Spleen (tissue), 11 donors: ENCODE data around the gene KRTAP12-4. TPM values are rescaled to one million over a fixed set of nuclear protein-coding genes. Genes with fewer than 3 reads are reported as not detected.

Experiments
- DNase-seq: peaks from one replicate; pipeline ENCODE4 v3.0.0-alpha.2; 2020
- H3K27ac ChIP-seq, 8 donors: fragments of 200-600 bp; sonication (generic) in 7 of 8; 1 replicate in 4 of 8; 2 replicates in 4 of 8; pipeline versions ENCODE4 v1.5.0 to v1.8.0; 2016 to 2021; ENCODE audit warnings: inconsistent platforms in 4 of 8, mild to moderate bottlenecking in 4 of 8, moderate library complexity in 1 of 8
- H3K27me3 ChIP-seq, 7 donors: fragments of 200-600 bp; sonication (generic) in 6 of 7; replicated peaks in 1 of 7; 1 replicate in 4 of 7; 2 replicates in 3 of 7; pipeline versions ENCODE4 v1.5.0 to v1.8.0; 2016 to 2021; ENCODE audit warnings: inconsistent platforms in 3 of 7, mild to moderate bottlenecking in 1 of 7
- H3K36me3 ChIP-seq, 6 donors: fragments of 200-600 bp; sonication (generic) in 5 of 6; 1 replicate in 4 of 6; 2 replicates in 2 of 6; pipeline versions ENCODE4 v1.5.0 to v1.8.0; 2016 to 2021; ENCODE audit warnings: inconsistent platforms in 2 of 6
- H3K4me1 ChIP-seq, 6 donors: fragments of 200-600 bp; sonication (generic) in 5 of 6; 1 replicate in 3 of 6; 2 replicates in 3 of 6; pipeline versions ENCODE4 v1.5.0 to v1.8.0; 2016 to 2021; ENCODE audit warnings: inconsistent platforms in 3 of 6
- H3K4me3 ChIP-seq, 8 donors: fragments of 200-600 bp; sonication (generic) in 7 of 8; 1 replicate in 4 of 8; 2 replicates in 4 of 8; pipeline versions ENCODE4 v1.5.0 to v1.8.0; 2016 to 2021; ENCODE audit warnings: inconsistent platforms in 4 of 8, mild to moderate bottlenecking in 4 of 8, moderate library complexity in 2 of 8
- H3K9me3 ChIP-seq, 8 donors: fragments of 200-600 bp; sonication (generic) in 7 of 8; 1 replicate in 4 of 8; 2 replicates in 4 of 8; pipeline versions ENCODE4 v1.5.0 to v1.8.0; 2016 to 2021; ENCODE audit warnings: inconsistent platforms in 4 of 8
- CTCF ChIP-seq, 11 experiments: fragments of 200-600 bp in 7 of 11; fragments of 450-650 bp in 4 of 11; sonication (generic) in 4 of 11; IDR thresholded peaks in 8 of 11; conservative IDR thresholded peaks in 3 of 11; 1 replicate in 7 of 11; 2 replicates in 4 of 11; pipeline versions ENCODE4 v1.4.0 to v1.8.0; 2016 to 2021; ENCODE audit warnings: antibody characterized with exemption in 11 of 11, inconsistent platforms in 4 of 11, mild to moderate bottlenecking in 1 of 11
- POLR2A ChIP-seq, 3 donors: fragments of 450-650 bp; IDR thresholded peaks; one replicate each; pipeline ENCODE4 v1.5.1; 2017; ENCODE audit warnings: antibody characterized with exemption in 3 of 3, mild to moderate bottlenecking in 1 of 3
- POLR2AphosphoS5 ChIP-seq, 3 donors: sonication (generic); formaldehyde crosslinking; IDR thresholded peaks; one replicate each; pipeline ENCODE4 v1.5.1; 2017; ENCODE audit warnings: antibody characterized with exemption in 3 of 3
- WGBS, 5 donors: extraction: QIAGEN DNeasy Blood & Tissue Kit in 3 of 5; methylation state at CpG; one replicate each; pipeline versions ENCODE4 v1.1.5 to v1.1.7; 2013 to 2018; 5-methylcytosine and 5-hydroxymethylcytosine counted together
- intact Hi-C: fragments of 100-400 bp; cut with DNase I; formaldehyde crosslinking; loops from one replicate; pipeline ENCODE4 v1.15.0; 2023; ENCODE audit warnings: low total_unique reads
- polyA plus RNA-seq, 3 donors: library from polyadenylated mRNA; stranded (reverse); fragments of 200-250 nt; gene quantifications; one replicate each; pipeline ENCODE4 v1.2.1, GENCODE V29; 2013
- total RNA-seq, 7 donors: library from RNA; depleted of rRNA in 3 of 7; stranded (reverse); fragments of >200 nt in 3 of 7; fragmentation: NEBNext Ultra II Directional in 4 of 7; extraction: Animal tissue kit (Norgen Biotek cat#: 25700) in 4 of 7; gene quantifications; one replicate each; pipeline versions ENCODE4 v1.1.0 to v1.2.1, GENCODE V29; 2016 to 2021
- donor health status: healthy with polysubstance abuse.
- donor health status: DM: no; HTN: no; CAD: no; lungs with moderate emphysema.
- donor health status: DM: no; HTN: no; CAD: no.
- donor health status: Bipolar disorder and iron deficiency.
- donor health status: healthy.
- donor health status: DM: no; HTN: no; CAD: no.
- donor health status: DM: yes; HTN: yes; CAD: no.

Gene KRTAP12-4
- total and polyA plus RNA-seq, 10 donors = not detected

GRCh38 chr21:44682580-44683151 lies 28.2 kb upstream of the KRTAP12-4 start:
- Histone ChIP-seq H3K9me3 (no peaks in the 10 kb centered on the region), H3K4me1 (no peaks in the 10 kb centered on the region), H3K27ac (no peak overlapping the region), H3K27me3 (peaks cover 0 to 16% (median 0%) of the 10 kb centered on the region in 7 donors), H3K36me3 (no peaks in the 10 kb centered on the region), H3K4me3 (no peak overlapping the region)
- no peak for TF ChIP-seq POLR2A (IDR thresholded peaks at IDR 0.05)
- TF ChIP-seq CTCF (IDR thresholded peaks at IDR 0.05 in 8 of 11, conservative IDR thresholded peaks at IDR 0.05 in 3 of 11) = no peak
- no peak for TF ChIP-seq POLR2AphosphoS5 (IDR thresholded peaks at IDR 0.05)
- no peak for DNase-seq
- intact Hi-C loops = no loop called here
- WGBS, 5 donors = 78 to 86% (median 79%) methylated on average over 15 of the region's 15 CpGs

- Histone ChIP-seq H3K4me3 (no peak within 1 kb of the TSS), H3K27me3 (peaks cover 0 to 14% (median 0%) of the 10 kb centered on the region in 7 donors), H3K27ac (no peak within 1 kb of the TSS), H3K9me3 (no peaks in the 10 kb centered on the region), H3K4me1 (no peaks in the 10 kb centered on the region), H3K36me3 (no peaks in the 10 kb centered on the region)
- intact Hi-C loops = no loop called here
- no peak for TF ChIP-seq CTCF (IDR thresholded peaks at IDR 0.05 in 8 of 11, conservative IDR thresholded peaks at IDR 0.05 in 3 of 11)
- TF ChIP-seq POLR2A (IDR thresholded peaks at IDR 0.05) = no peak
- TF ChIP-seq POLR2AphosphoS5 (IDR thresholded peaks at IDR 0.05) = no peak
- WGBS, 5 donors = 71 to 82% (median 78%) methylated on average over 18 to 23 of the region's 23 CpGs
- DNase-seq = no peak
These were observed 27.6 kb upstream of the KRTAP12-4 start, which contains the start of gene KRTAP12-1 for GRCh38 chr21:44681861-44682579. Gene KRTAP12-1 (minus strand): TSS chr21:44682163. CDS start chr21:44682123, 40 bp downstream.

GRCh38 chr21:44681152-44681551 lies 26.7 kb upstream of the KRTAP12-4 start:
- Histone ChIP-seq H3K36me3 (no peaks in the 10 kb centered on the region), H3K27me3 (peaks cover 0 to 6% (median 0%) of the 10 kb centered on the region in 7 donors), H3K9me3 (no peaks in the 10 kb centered on the region), H3K27ac (no peak overlapping the region), H3K4me3 (no peak overlapping the region), H3K4me1 (no peaks in the 10 kb centered on the region)
- 66 to 84% (median 74%) methylated on average over 11 of the region's 11 CpGs for WGBS, 5 donors
- TF ChIP-seq POLR2A (IDR thresholded peaks at IDR 0.05) (no peak), POLR2AphosphoS5 (IDR thresholded peaks at IDR 0.05) (no peak)
- no peak for DNase-seq
- intact Hi-C loops = no loop called here

- Histone ChIP-seq H3K27me3 (peaks cover 0 to 5% (median 0%) of the 10 kb centered on the region in 7 donors), H3K27ac (no peak overlapping the region), H3K4me3 (no peak overlapping the region), H3K9me3 (peaks cover 0 to 15% (median 12%) of the 10 kb centered on the region in 8 donors), H3K36me3 (no peaks in the 10 kb centered on the region), H3K4me1 (no peaks in the 10 kb centered on the region)
- 91 to 98% (median 93%) methylated on average over 9 to 13 of the region's 13 CpGs for WGBS, 5 donors
- TF ChIP-seq POLR2AphosphoS5 (IDR thresholded peaks at IDR 0.05) (no peak), CTCF (IDR thresholded peaks at IDR 0.05 in 8 of 11, conservative IDR thresholded peaks at IDR 0.05 in 3 of 11) (no peak)
- no peak for DNase-seq
- intact Hi-C loops = no loop called here
These were observed 23.4 kb upstream of the KRTAP12-4 start for GRCh38 chr21:44677881-44678280.
